ENCODE results near the gene SUCO.
A peak's percentile ranks its signal among the peaks of the same experiment; 100 is the strongest.
"Not testable (repeated sequence)": the region's sequence is repeated elsewhere in the genome, so short reads cannot be mapped to it uniquely, and the experiment has no call there.

SUCO gene

GRCh38 chr1:172532700-172533512 is at the start of gene SUCO:
Gene SUCO, plus strand, starts transcription at chr1:172533150. Its CDS starts 286 bp downstream, at chr1:172533436.
- peak; percentile 100 for DNase-seq

DNA sequence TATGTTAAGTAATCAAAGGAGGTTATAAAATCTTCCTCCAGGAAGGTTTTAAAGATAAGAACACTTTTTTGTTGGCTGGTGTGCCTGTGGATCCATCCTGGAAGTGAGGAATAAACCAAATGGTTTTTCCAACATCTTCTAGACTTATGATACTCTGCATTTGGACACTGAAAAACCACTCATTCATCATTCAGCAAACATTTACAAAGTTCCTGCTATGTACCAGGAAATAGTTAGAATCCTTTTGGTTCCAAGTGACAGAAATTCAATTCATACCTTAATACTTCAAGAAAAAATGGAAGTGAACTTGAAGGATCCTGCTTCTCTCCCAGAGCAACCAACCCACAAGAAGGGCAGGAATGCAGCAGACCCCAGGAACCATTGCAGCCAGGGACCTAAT is 49.5 kb upstream of the SUCO start:
- no peak for DNase-seq

DNA sequence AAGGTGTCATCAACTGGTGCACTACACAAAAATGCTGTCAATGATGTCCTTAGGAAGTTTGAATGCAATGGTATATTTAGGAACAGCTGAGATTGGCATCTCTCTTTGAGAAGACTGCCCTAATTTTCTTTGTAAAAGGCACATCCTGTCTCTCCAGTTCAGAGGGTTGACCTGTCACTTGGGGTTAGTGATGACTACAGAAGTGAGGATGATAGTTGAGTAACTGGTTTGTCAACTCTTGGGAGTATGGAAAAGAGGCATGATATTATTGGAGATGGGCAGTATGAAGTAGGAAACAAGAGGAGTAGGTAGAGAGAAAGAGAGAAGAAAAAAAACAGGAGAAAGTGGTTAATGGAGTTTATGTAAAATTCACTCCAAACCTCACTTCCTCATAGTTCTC is 48.7 kb upstream of the SUCO start:
- no peak for DNase-seq

- DNase-seq: no peak
Observed at GRCh38 chr1:172485626-172486025, 47.3 kb upstream of the SUCO start.

GRCh38 chr1:172486805-172487454 is 46.0 kb upstream of the SUCO start:
- no peak for DNase-seq

- DNase-seq: no peak
Observed at GRCh38 chr1:172487550-172487949, 45.4 kb upstream of the SUCO start.

- no peak for DNase-seq
Observed at GRCh38 chr1:172488393-172488792, 44.6 kb upstream of the SUCO start.

- DNase-seq: no peak
Observed at GRCh38 chr1:172489847-172490246, 43.1 kb upstream of the SUCO start.

GRCh38 chr1:172492421-172492820 is 40.5 kb upstream of the SUCO start:
- DNase-seq: no peak

DNA sequence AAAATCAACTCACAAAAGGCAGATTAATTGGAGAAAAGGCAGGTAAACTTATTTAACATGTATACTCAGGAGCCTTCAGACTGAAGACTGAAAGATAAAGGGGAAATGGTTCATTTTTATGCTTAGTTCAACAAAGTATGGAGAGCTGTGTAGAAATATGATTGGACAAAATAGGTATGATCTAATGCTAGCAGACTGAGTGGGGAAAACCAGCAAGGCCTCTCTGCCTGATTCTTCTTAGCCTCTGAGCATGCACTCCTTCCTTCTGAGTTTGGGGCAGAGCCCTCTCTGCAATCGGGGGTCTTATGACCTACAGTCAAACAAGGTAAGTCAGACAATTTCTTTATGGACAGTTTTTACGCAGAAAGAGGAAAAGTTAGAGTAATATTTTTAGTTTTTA is 38.8 kb upstream of the SUCO start:
- no peak for DNase-seq

- DNase-seq: not testable (repeated sequence)
Observed at GRCh38 chr1:172496127-172496526, 36.8 kb upstream of the SUCO start.

DNA sequence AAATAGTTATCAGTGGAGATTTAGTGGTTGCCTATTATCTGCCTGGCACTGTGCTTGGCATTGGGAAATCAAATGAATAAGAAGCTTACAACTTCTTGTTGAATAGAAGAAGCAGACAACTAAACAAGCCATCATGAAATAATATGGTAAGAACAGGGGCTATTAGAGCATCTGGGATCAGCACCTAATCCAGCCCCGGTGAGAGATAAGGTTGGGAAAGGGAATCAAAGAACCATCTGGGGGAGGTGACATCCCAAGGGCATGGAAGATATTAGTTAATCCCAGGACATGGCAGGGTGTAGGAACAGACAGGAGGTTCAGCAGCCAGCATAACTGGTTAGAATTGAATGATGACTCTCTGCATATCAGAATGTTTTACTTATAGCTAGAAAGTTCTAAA is 36.3 kb upstream of the SUCO start:
- DNase-seq: no peak

- DNase-seq: no peak
Observed at GRCh38 chr1:172497230-172497629, 35.7 kb upstream of the SUCO start.

DNA sequence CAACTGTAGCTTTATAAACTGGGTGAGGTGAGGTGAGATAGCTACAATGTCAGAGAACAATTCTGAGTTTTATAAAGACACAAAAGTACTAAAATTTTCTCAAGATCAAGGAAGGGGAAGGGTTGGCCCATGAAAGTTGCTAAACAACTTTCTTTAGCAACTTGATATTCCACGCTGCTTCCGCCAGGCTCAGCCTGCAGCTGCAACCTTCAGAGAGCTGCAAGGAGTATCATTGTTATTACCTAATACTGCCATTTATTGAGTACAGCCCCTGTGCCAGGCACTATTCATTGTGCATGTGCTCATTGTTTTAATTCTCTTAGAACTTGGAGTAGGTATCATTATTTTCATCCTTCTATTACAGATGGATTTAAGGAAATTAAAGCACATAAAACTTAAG is 34.1 kb upstream of the SUCO start:
- no peak for DNase-seq

- DNase-seq: no peak
Observed at GRCh38 chr1:172499636-172500141, 33.3 kb upstream of the SUCO start.

- DNase-seq: no peak
Observed at GRCh38 chr1:172500207-172500606, 32.7 kb upstream of the SUCO start.

DNA sequence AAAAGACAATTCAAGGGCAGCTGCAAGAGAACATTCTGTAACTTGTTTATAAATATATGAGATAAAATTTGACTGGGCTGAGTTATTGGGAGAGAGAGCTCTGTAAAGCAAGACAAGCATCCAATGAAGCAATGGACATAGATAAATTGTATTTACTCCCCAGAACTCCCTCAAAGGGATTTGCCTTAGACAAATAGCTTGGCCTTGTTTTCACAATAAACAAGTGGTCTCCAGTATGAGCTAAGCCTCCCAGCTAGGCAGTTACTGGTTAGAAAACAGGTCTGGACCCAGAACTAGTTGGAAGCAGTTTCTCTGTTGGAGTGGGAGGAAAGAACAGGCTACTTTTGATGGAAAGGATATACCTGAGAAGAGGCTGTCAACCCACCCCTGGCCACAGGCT is 25.2 kb upstream of the SUCO start:
- no peak for DNase-seq

DNA sequence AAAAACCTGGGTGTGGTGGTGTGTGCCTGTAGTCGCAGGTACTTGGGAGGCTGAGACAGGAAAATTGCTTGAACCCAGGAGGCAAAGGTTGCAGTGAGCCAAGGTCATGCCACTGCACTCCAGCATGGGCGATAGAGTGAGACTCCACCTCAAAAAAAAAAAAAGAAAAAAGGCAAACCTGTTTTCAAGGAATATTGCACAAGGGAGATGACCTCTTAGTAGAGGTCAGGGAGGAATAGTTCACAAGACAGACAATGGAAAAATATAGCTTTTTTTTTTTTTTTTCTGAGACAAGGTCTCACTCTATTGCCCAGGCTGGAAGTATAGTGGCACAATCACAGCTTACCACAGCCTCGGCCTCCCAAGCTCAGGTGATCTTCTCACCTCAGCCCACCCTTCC is 22.5 kb upstream of the SUCO start:
- no peak for DNase-seq

- no peak for DNase-seq
Observed at GRCh38 chr1:172512591-172512990, 20.4 kb upstream of the SUCO start.

DNA sequence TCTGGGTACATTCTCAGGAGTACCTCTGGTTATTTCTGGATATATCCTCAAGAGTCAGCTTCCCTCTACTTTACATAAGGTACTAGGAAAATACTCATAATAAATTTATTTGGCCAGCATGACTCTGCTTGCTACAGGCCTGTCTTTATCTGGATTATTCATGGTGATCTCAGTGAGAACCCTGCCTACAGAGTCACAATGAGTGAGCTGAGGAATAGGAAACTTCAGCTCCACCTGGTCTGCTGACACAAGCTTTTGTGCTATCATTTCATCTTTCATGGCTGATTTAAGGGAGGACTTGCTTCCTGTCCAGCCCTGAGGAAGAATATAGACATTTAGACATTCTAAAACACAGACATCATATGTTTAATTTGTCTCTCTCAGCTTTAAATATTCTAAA is 19.5 kb upstream of the SUCO start:
- DNase-seq: no peak

DNA sequence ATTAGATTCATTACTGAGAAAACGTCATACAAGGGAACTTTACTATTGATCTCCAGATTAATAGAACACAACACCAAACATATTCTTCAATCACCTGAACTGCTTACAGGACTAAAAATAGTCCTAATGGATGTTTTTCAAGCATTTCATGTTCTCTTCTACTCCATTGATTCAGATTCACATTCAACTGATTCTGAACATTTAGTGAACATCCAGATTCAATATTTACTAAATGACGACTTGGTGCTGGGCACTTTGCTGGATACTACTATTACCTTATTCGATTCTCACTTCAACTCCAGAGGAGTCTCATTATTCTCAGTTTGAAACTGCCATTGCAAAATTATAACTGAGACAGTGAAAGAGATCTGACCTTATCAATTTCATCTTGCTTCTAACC is 18.8 kb upstream of the SUCO start:
- DNase-seq: no peak

DNA sequence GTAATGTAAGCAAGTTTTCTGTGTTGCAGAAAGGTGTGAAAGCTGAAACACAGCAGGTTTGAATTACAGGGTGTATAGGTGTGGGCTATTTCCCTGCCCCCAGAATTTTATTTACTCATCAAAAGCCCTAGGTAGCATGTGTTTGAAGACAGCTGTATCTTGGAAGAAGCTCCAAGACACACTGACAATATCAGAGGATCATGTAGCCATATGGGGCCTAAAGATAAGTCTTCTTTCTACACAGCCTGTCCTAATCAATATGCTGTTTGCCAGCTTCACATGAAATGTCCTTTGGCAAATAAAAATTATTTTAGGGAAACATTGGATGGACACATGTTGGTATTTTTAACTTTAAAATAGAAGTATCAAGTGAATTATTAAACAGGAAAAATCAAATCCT is 17.5 kb upstream of the SUCO start:
- no peak for DNase-seq

DNA sequence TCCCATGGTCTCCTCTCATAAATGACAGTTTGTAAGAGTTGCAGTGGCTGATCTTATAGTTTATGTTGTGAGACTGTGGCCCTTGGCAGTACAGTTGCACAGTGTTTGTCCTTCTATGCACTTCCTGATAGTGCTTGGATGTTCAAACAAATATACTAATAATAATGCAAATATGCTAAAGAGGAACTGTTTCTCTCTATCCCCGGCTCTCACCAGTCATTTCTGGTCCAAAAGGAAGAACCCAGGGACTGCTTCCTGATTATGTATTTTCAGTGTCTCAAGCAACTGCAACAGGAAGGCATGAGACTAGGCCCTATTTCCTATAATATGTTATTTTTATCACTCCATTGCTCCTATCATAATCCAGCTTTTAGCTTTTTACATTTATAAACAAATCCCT is 17.0 kb upstream of the SUCO start:
- no peak for DNase-seq

- no peak for DNase-seq
Observed at GRCh38 chr1:172517081-172517480, 15.9 kb upstream of the SUCO start.

GRCh38 chr1:172517545-172517944 is 15.4 kb upstream of the SUCO start:
- DNase-seq: no peak

Data from stimulated activated CD4-positive, alpha-beta T cell treated with anti-CD3 and anti-CD28 coated beads, Interleukin-4, amount 100 ng/mL, for 24 hours (primary cell).